Karpas-422 (cell line): ENCODE results near the gene EPC1. TPM values are rescaled to one million over a fixed set of nuclear protein-coding genes. Genes with fewer than 3 reads are reported as not detected.

Experiments
- DNase-seq: peaks from one replicate; pipeline ENCODE4 v3.0.0-alpha.2; 2015
- H2AFZ ChIP-seq: fragments of 200-600 bp; sonication (generic); 2 replicates; pipeline ENCODE4 v1.6.1; 2014; ENCODE audit warnings: antibody characterized with exemption, low read length, mixed read lengths
- H3K27ac ChIP-seq: fragments of 200-600 bp; sonication (generic); 2 replicates; pipeline ENCODE4 v1.5.1; 2014; ENCODE audit warnings: mild to moderate bottlenecking, low read length, moderate library complexity
- H3K27me3 ChIP-seq: fragments of 200-600 bp; sonication (generic); 2 replicates; pipeline ENCODE4 v1.6.1; 2014; ENCODE audit warnings: low read length, mixed read lengths
- H3K36me3 ChIP-seq: fragments of 200-600 bp; sonication (generic); 2 replicates; pipeline ENCODE4 v1.6.1; 2014; ENCODE audit warnings: low read length, mixed read lengths; ENCODE audit not compliant: insufficient read depth
- H3K4me1 ChIP-seq: fragments of 200-600 bp; sonication (generic); 2 replicates; pipeline ENCODE4 v1.6.1; 2014; ENCODE audit warnings: mild to moderate bottlenecking, low read length, mixed read lengths
- H3K4me2 ChIP-seq: fragments of 200-600 bp; sonication (generic); 2 replicates; pipeline ENCODE4 v1.6.1; 2014; ENCODE audit warnings: low read length, low read depth, mild to moderate bottlenecking; ENCODE audit not compliant: poor library complexity, severe bottlenecking
- H3K4me3 ChIP-seq: fragments of 200-600 bp; sonication (generic); 2 replicates; pipeline ENCODE4 v1.5.1; 2014; ENCODE audit warnings: mild to moderate bottlenecking, antibody characterized with exemption, low read length, mixed read lengths
- H3K79me2 ChIP-seq: fragments of 200-600 bp; sonication (generic); 2 replicates; pipeline ENCODE4 v1.6.1; 2014; ENCODE audit warnings: mild to moderate bottlenecking, low read length, mixed read lengths
- H3K9ac ChIP-seq: fragments of 200-600 bp; sonication (generic); 2 replicates; pipeline ENCODE4 v1.6.0; 2014; ENCODE audit warnings: low read length
- H3K9me2 ChIP-seq: fragments of 200-600 bp; sonication (generic), shearing (Covaris generic); replicated peaks from 2 replicates; pipeline ENCODE4 v1.6.0; 2014; ENCODE audit warnings: mild to moderate bottlenecking, low read length, moderate library complexity; ENCODE audit not compliant: insufficient read depth
- H3K9me3 ChIP-seq: fragments of 300-700, 200-600 bp; sonication (generic); 2 replicates; pipeline ENCODE4 v1.6.1; 2014; ENCODE audit warnings: low read length, mixed read lengths
- H4K20me1 ChIP-seq: fragments of 200-600 bp; sonication (generic); 2 replicates; pipeline ENCODE4 v1.6.1; 2014; ENCODE audit warnings: mild to moderate bottlenecking, antibody characterized with exemption, low read length, low read depth; ENCODE audit not compliant: insufficient read depth
- total RNA-seq: library from RNA; depleted of rRNA; stranded (reverse); fragments of >200 nt; shearing (Covaris generic); gene quantifications from 2 replicates; pipeline ENCODE4 v1.2.3, GENCODE V29; 2014; ENCODE audit warnings: low replicate concordance

EPC1 gene
- total RNA-seq, 1 experiment from 2014 or later = 56.9 TPM

- peaks cover 60% of the 10 kb centered on the region for H3K36me3 ChIP-seq
Measured at GRCh38 chr10:32271617-32272016, 75.3 kb downstream of the EPC1 start.

GRCh38 chr10:32269343-32270100 lies 77.4 kb downstream of the EPC1 start:
- Histone ChIP-seq H3K9ac (no peak overlapping the region), H3K27me3 (no peaks in the 10 kb centered on the region), H2AFZ (no peak overlapping the region), H3K36me3 (peaks cover 49% of the 10 kb centered on the region), H3K4me2 (no peak overlapping the region), H3K9me3 (no peaks in the 10 kb centered on the region), H3K9me2 (no peaks in the 10 kb centered on the region), H3K4me3 (no peak overlapping the region), H3K79me2 (0 out of 2 replicates have a peak, but pooled peaks cover 2% of the 10 kb centered on the region), H3K4me1 (no peaks in the 10 kb centered on the region), H3K27ac (no peak overlapping the region), H4K20me1 (peaks cover 5% of the 10 kb centered on the region; the same call in 1 of the 2 replicates)
- DNase-seq = no peak

More at GRCh38 chr10:32271617-32272016, 75.3 kb downstream of the EPC1 start:
- H3K9me3 ChIP-seq = no peaks in the 10 kb centered on the region
- no peak overlapping the region for H3K4me3 ChIP-seq
- DNase-seq = no peak
- H2AFZ ChIP-seq = no peak overlapping the region
- no peaks in the 10 kb centered on the region for H3K27me3 ChIP-seq
- H3K27ac ChIP-seq = no peak overlapping the region
- H3K9ac ChIP-seq = no peak overlapping the region
- peaks cover 5% of the 10 kb centered on the region; the same call in 1 of the 2 replicates for H4K20me1 ChIP-seq
- no peak overlapping the region for H3K4me2 ChIP-seq
- no peaks in the 10 kb centered on the region for H3K4me1 ChIP-seq
- H3K79me2 ChIP-seq = peaks cover 12% of the 10 kb centered on the region
- no peaks in the 10 kb centered on the region for H3K9me2 ChIP-seq

- no peak overlapping the region for H3K27ac ChIP-seq
- H3K36me3 ChIP-seq = peaks cover 45% of the 10 kb centered on the region
- no peaks in the 10 kb centered on the region for H3K27me3 ChIP-seq
- no peak overlapping the region for H3K9ac ChIP-seq
- no peaks in the 10 kb centered on the region for H3K79me2 ChIP-seq
- H3K4me2 ChIP-seq = no peak overlapping the region
- no peak overlapping the region for H2AFZ ChIP-seq
- no peaks in the 10 kb centered on the region for H3K4me1 ChIP-seq
- DNase-seq = no peak
- no peaks in the 10 kb centered on the region for H3K9me2 ChIP-seq
- H3K4me3 ChIP-seq = no peak overlapping the region
- no peaks in the 10 kb centered on the region for H3K9me3 ChIP-seq
- peaks cover 5% of the 10 kb centered on the region; the same call in 1 of the 2 replicates for H4K20me1 ChIP-seq
Measured at GRCh38 chr10:32268788-32269187, 78.2 kb downstream of the EPC1 start.

- Histone ChIP-seq H3K4me2 (no peak overlapping the region), H3K4me1 (no peaks in the 10 kb centered on the region), H2AFZ (no peak overlapping the region), H3K9ac (no peak overlapping the region), H3K36me3 (peaks cover 29% of the 10 kb centered on the region), H3K9me2 (no peaks in the 10 kb centered on the region), H4K20me1 (peaks cover 5% of the 10 kb centered on the region; the same call in 1 of the 2 replicates), H3K9me3 (no peaks in the 10 kb centered on the region), H3K27ac (no peak overlapping the region), H3K4me3 (no peak overlapping the region), H3K27me3 (no peaks in the 10 kb centered on the region), H3K79me2 (no peaks in the 10 kb centered on the region)
- no peak for DNase-seq
Measured at GRCh38 chr10:32266979-32267378, 80.0 kb downstream of the EPC1 start.

GRCh38 chr10:32266566-32266965 lies 80.4 kb downstream of the EPC1 start:
- H3K79me2 ChIP-seq = no peaks in the 10 kb centered on the region
- no peak overlapping the region for H3K27ac ChIP-seq
- H2AFZ ChIP-seq = no peak overlapping the region
- no peaks in the 10 kb centered on the region for H3K4me1 ChIP-seq
- no peak overlapping the region for H3K4me2 ChIP-seq
- no peaks in the 10 kb centered on the region for H3K9me3 ChIP-seq
- H3K9me2 ChIP-seq = no peaks in the 10 kb centered on the region
- H4K20me1 ChIP-seq = peaks cover 4% of the 10 kb centered on the region; the same call in 1 of the 2 replicates
- H3K9ac ChIP-seq = no peak overlapping the region
- H3K27me3 ChIP-seq = no peaks in the 10 kb centered on the region
- H3K4me3 ChIP-seq = no peak overlapping the region
- peaks cover 25% of the 10 kb centered on the region for H3K36me3 ChIP-seq
- DNase-seq = no peak

GRCh38 chr10:32265756-32266155 lies 81.2 kb downstream of the EPC1 start:
- Histone ChIP-seq H3K4me2 (no peak overlapping the region), H3K79me2 (no peaks in the 10 kb centered on the region), H4K20me1 (no peaks in the 10 kb centered on the region), H3K9ac (no peak overlapping the region), H3K27me3 (no peaks in the 10 kb centered on the region), H2AFZ (no peak overlapping the region), H3K9me2 (no peaks in the 10 kb centered on the region), H3K4me1 (no peaks in the 10 kb centered on the region), H3K36me3 (peaks cover 19% of the 10 kb centered on the region; the same call in 1 of the 2 replicates), H3K9me3 (no peaks in the 10 kb centered on the region), H3K4me3 (no peak overlapping the region), H3K27ac (no peak overlapping the region)
- no peak for DNase-seq

GRCh38 chr10:32263300-32263699 lies 83.7 kb downstream of the EPC1 start:
- Histone ChIP-seq H3K9me2 (no peaks in the 10 kb centered on the region), H4K20me1 (no peaks in the 10 kb centered on the region), H3K36me3 (peaks cover 9% of the 10 kb centered on the region; the same call in 1 of the 2 replicates), H3K4me3 (no peak overlapping the region), H3K79me2 (no peaks in the 10 kb centered on the region), H2AFZ (no peak overlapping the region), H3K27me3 (no peaks in the 10 kb centered on the region), H3K4me1 (no peaks in the 10 kb centered on the region), H3K4me2 (no peak overlapping the region), H3K9ac (no peak overlapping the region), H3K27ac (no peak overlapping the region), H3K9me3 (no peaks in the 10 kb centered on the region)
- no peak for DNase-seq

- no peak overlapping the region for H3K4me2 ChIP-seq
- no peak overlapping the region for H3K4me3 ChIP-seq
- no peaks in the 10 kb centered on the region for H3K36me3 ChIP-seq
- no peak overlapping the region for H3K27ac ChIP-seq
- no peak overlapping the region for H3K9ac ChIP-seq
- H4K20me1 ChIP-seq = no peaks in the 10 kb centered on the region
- no peaks in the 10 kb centered on the region for H3K79me2 ChIP-seq
- H3K4me1 ChIP-seq = peaks cover 6% of the 10 kb centered on the region
- no peak overlapping the region for H2AFZ ChIP-seq
- DNase-seq = no peak
- H3K27me3 ChIP-seq = no peaks in the 10 kb centered on the region
- no peaks in the 10 kb centered on the region for H3K9me3 ChIP-seq
- no peaks in the 10 kb centered on the region for H3K9me2 ChIP-seq
Measured at GRCh38 chr10:32259551-32259950, 87.4 kb downstream of the EPC1 start.
